DOHH2 (cell line): ENCODE data around the gene TM9SF4.

Source experiments
- CTCF ChIP-seq: fragments of 200-600 bp; sonication (generic); IDR thresholded peaks from one replicate; pipeline ENCODE4 v1.5.1; 2014; ENCODE audit warnings: antibody characterized with exemption, mild to moderate bottlenecking, low read depth, low read length; ENCODE audit not compliant: poor library complexity, severe bottlenecking
- EZH2phosphoT487 ChIP-seq: fragments of 200-600 bp; sonication (generic); IDR thresholded peaks from 2 replicates; pipeline ENCODE4 v1.6.1; 2017; ENCODE audit warnings: borderline replicate concordance, mild to moderate bottlenecking, antibody characterized with exemption, low read length, moderate library complexity, mixed read lengths

GRCh38 chr20:32205110-32205842 is 95.8 kb downstream of the TM9SF4 start:
- TF ChIP-seq CTCF (no peak), EZH2phosphoT487 (no peak)
